ENCODE results near the gene LUZP2.

GRCh38 chr11:25039165-25039564, 542.3 kb downstream of the LUZP2 start:
- TF ChIP-seq, protein P1, sequence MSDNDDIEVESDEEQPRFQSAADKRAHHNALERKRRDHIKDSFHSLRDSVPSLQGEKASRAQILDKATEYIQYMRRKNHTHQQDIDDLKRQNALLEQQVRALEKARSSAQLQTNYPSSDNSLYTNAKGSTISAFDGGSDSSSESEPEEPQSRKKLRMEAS (IDR thresholded peaks at IDR 0.05) = no peak
- TF ChIP-seq REST (IDR thresholded peaks at IDR 0.05) = no peak
- no peak for TF ChIP-seq CTCF (IDR thresholded peaks at IDR 0.05; ENCODE audit: low read depth, low read length, missing input control)
- no peak for TF ChIP-seq TAF1 (conservative IDR thresholded peaks at IDR 0.05)
- no peak for TF ChIP-seq ATF3 (IDR thresholded peaks at IDR 0.05)
- no peak for TF ChIP-seq YY1 (IDR thresholded peaks at IDR 0.05)
- TF ChIP-seq RAD21 (IDR thresholded peaks at IDR 0.05) = no peak
- no peak for TF ChIP-seq JUND (IDR thresholded peaks at IDR 0.05)
- no peak for TF ChIP-seq RXRA (IDR thresholded peaks at IDR 0.05)
- TF ChIP-seq HNF4A (conservative IDR thresholded peaks at IDR 0.05) = no peak
- TF ChIP-seq ZBTB33 (IDR thresholded peaks at IDR 0.05) = no peak
- no peak for TF ChIP-seq EGR1 (IDR thresholded peaks at IDR 0.05; ENCODE audit: low read depth in 2 of 2)
- TF ChIP-seq GABPA (IDR thresholded peaks at IDR 0.05 in 1 of 2, conservative IDR thresholded peaks at IDR 0.05 in 1 of 2) = no peak

All from liver (tissue), 3 donors.